Right atrium auricular region (tissue), 2 donors: ENCODE results near the gene PCNT. TPM values are rescaled to one million over a fixed set of nuclear protein-coding genes. Genes with fewer than 3 reads are reported as not detected.

Source experiments
- DNase-seq: peaks from one replicate; pipeline ENCODE4 v3.0.0-alpha.2; 2019; ENCODE audit warnings: low spot score
- H3K27ac ChIP-seq, 2 donors: fragments of 200-600 bp; sonication (generic); 1 replicate in 1 of 2; 2 replicates in 1 of 2; pipeline ENCODE4 v1.5.1; 2016 to 2019
- H3K27me3 ChIP-seq, 2 donors: fragments of 200-600 bp; sonication (generic); one replicate each; pipeline versions ENCODE4 v1.5.1 to v1.6.0; 2017 to 2019
- H3K36me3 ChIP-seq: fragments of 200-600 bp; sonication (generic); one replicate; pipeline ENCODE4 v1.5.1; 2016
- H3K4me1 ChIP-seq, 2 donors: fragments of 200-600 bp; sonication (generic); one replicate each; pipeline versions ENCODE4 v1.5.1 to v1.6.0; 2017 to 2019
- H3K4me3 ChIP-seq, 2 donors: fragments of 200-600 bp; sonication (generic); 1 replicate in 1 of 2; 2 replicates in 1 of 2; pipeline ENCODE4 v1.5.1; 2017 to 2019; ENCODE audit warnings: mild to moderate bottlenecking in 1 of 2, moderate library complexity in 1 of 2
- H3K9me3 ChIP-seq, 2 donors: fragments of 200-600 bp; sonication (generic); one replicate each; pipeline ENCODE4 v1.5.1; 2019
- total RNA-seq, 2 donors: library from RNA; depleted of rRNA; stranded (reverse); fragments of >200 nt; gene quantifications; one replicate each; pipeline ENCODE4 v1.1.0, GENCODE V29; 2016
- TF ChIP-seq, protein P1 (sequence below), 2 donors: fragments of 200-600 bp; sonication (generic); IDR thresholded peaks; one replicate each; pipeline ENCODE4 v1.5.1; 2019; ENCODE audit warnings: antibody characterized with exemption in 2 of 2

Gene PCNT
- total RNA-seq, 2 donors from 2014 or later, result 31.7 to 40.3 TPM

DNA sequence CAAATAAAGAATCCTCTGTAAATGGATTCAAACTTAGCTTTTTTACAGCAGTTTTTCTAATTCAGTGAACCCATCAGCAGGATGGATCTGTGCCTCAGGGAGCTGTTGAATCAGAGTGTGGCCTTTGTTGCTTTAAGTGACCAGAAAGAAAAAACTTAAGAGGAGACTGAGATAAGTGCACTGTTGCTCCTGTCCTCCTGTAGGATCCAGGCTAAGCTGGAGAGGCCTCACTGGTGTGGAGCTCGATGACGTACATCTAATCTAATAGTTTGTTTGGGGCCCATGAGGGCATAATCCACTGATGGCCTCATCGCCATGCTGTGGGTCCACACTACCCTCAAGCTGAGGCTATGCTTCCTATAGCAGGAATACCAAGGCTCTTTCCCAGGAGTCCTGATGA is 145.3 kb downstream of the PCNT start:
- no peaks in the 10 kb centered on the region for H3K36me3 ChIP-seq
- H3K27ac ChIP-seq, result no peak overlapping the region
- H3K4me3 ChIP-seq, result no peak overlapping the region
- peaks cover 0 to 8% of the 10 kb centered on the region in 2 donors for H3K4me1 ChIP-seq
- DNase-seq, result no peak
- H3K9me3 ChIP-seq, result no peaks in the 10 kb centered on the region
- no peaks in the 10 kb centered on the region for H3K27me3 ChIP-seq
- TF ChIP-seq, protein P1, sequence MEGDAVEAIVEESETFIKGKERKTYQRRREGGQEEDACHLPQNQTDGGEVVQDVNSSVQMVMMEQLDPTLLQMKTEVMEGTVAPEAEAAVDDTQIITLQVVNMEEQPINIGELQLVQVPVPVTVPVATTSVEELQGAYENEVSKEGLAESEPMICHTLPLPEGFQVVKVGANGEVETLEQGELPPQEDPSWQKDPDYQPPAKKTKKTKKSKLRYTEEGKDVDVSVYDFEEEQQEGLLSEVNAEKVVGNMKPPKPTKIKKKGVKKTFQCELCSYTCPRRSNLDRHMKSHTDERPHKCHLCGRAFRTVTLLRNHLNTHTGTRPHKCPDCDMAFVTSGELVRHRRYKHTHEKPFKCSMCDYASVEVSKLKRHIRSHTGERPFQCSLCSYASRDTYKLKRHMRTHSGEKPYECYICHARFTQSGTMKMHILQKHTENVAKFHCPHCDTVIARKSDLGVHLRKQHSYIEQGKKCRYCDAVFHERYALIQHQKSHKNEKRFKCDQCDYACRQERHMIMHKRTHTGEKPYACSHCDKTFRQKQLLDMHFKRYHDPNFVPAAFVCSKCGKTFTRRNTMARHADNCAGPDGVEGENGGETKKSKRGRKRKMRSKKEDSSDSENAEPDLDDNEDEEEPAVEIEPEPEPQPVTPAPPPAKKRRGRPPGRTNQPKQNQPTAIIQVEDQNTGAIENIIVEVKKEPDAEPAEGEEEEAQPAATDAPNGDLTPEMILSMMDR (IDR thresholded peaks at IDR 0.05), result no peak

DNA sequence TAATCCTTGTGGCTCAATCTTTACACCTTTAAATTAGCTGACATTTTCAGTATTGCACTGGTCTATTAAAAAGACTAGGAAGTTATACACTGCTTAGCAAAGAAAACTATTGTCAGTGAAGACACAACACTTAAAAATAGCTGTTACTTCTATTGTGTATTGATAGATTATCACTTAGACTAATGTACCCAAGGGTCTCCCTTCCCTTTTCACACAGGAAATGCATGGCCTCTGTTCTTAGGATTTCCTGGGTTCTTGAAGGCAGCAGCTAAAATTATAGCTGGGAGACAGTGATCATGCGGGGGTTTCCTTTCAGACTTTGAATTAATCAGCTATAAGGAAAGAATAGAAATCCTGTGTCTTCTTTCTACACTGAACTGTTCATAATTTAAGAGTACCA is 147.6 kb downstream of the PCNT start:
- Histone ChIP-seq H3K4me1 (peaks cover 0 to 8% of the 10 kb centered on the region in 2 donors), H3K27me3 (no peaks in the 10 kb centered on the region), H3K9me3 (no peaks in the 10 kb centered on the region), H3K27ac (no peak overlapping the region), H3K4me3 (no peak overlapping the region), H3K36me3 (no peaks in the 10 kb centered on the region)
- TF ChIP-seq, protein P1 (IDR thresholded peaks at IDR 0.05), result no peak
- no peak for DNase-seq

DNA sequence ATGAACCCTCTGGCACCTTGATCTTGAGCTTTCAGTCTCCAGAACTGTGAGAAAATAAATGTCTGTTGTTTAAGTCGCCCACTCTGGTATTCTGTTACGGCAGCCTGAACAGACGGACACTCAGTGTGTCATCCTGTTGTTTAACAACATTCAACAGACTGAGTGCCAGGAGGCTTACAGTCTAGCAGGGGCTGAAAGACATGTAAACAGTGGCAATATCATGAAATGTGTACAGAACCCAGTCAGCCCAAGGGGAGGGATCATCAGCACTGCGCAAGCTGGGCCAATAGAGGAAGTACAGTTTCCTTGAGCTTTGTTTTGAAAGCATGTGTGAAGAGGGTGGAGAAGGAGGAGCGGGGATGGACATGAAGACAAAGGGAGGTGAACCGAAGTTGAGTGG is 148.3 kb downstream of the PCNT start:
- Histone ChIP-seq H3K27me3 (no peaks in the 10 kb centered on the region), H3K27ac (no peak overlapping the region), H3K4me1 (peaks cover 0 to 8% of the 10 kb centered on the region in 2 donors), H3K36me3 (no peaks in the 10 kb centered on the region), H3K4me3 (no peak overlapping the region), H3K9me3 (no peaks in the 10 kb centered on the region)
- TF ChIP-seq, protein P1 (IDR thresholded peaks at IDR 0.05), result no peak
- no peak for DNase-seq

- Histone ChIP-seq H3K4me3 (no peak overlapping the region), H3K27ac (no peak overlapping the region), H3K9me3 (no peaks in the 10 kb centered on the region), H3K27me3 (no peaks in the 10 kb centered on the region), H3K36me3 (no peaks in the 10 kb centered on the region), H3K4me1 (peaks cover 0 to 14% of the 10 kb centered on the region in 2 donors)
- DNase-seq, result no peak
- TF ChIP-seq, protein P1 (IDR thresholded peaks at IDR 0.05), result no peak
Measured at GRCh38 chr21:46474382-46474781, 150.4 kb downstream of the PCNT start.

GRCh38 chr21:46475296-46475695 is 151.3 kb downstream of the PCNT start:
- TF ChIP-seq, protein P1 (IDR thresholded peaks at IDR 0.05), result no peak
- no peaks in the 10 kb centered on the region for H3K27me3 ChIP-seq
- H3K4me1 ChIP-seq, result peaks cover 0 to 14% of the 10 kb centered on the region in 2 donors
- no peaks in the 10 kb centered on the region for H3K36me3 ChIP-seq
- no peaks in the 10 kb centered on the region for H3K9me3 ChIP-seq
- no peak overlapping the region for H3K4me3 ChIP-seq
- H3K27ac ChIP-seq, result no peak overlapping the region
- no peak for DNase-seq

DNA sequence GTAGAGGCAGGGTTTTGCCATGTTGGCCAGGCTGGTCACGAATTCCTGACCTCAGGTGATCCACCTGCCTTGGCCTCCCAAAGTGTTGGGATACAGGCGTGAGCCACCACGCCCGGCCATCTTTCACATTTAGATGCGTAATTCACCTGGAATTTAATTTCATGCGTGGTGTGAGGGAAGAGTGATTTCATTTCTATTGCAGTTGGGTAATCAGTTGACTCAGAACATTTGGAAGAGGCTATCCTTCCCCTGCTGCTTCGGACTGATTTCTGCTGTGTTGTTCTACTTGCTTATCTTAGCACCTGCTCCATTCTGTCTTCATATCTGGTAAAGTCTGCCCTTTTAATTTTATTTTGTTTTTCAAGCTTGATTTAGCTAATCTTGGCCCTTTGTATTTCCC is 153.8 kb downstream of the PCNT start:
- Histone ChIP-seq H3K27me3 (no peaks in the 10 kb centered on the region), H3K27ac (no peak overlapping the region), H3K9me3 (no peaks in the 10 kb centered on the region), H3K36me3 (no peaks in the 10 kb centered on the region), H3K4me3 (no peak overlapping the region), H3K4me1 (peaks cover 0 to 13% of the 10 kb centered on the region in 2 donors)
- TF ChIP-seq, protein P1 (IDR thresholded peaks at IDR 0.05), result no peak
- DNase-seq, result no peak
